GM12878 (cell line): ENCODE data around the gene SLC18A3. TPM values are rescaled to one million over a fixed set of nuclear protein-coding genes. Genes with fewer than 3 reads are reported as not detected.

Experiments used
- ATAC-seq: fragments of 200-7000 bp; cut with Tn5 transposase; 3 replicates; pipeline ENCODE4 v1.9.1; 2020; ENCODE audit warnings: mild to moderate bottlenecking, moderate library complexity
- BruUV-seq: library from RNA; stranded (reverse); fragments of 400-500 nt; replicated peaks from 2 replicates; lab custom pipeline; 2021; lab: Mats Ljungman, UMichigan
- CTCF ChIA-PET: fragments of 300-600 bp; sonication (Branson Sonifier 250); formaldehyde crosslinking; extraction: SDS; loops from one replicate; lab custom pipeline; 2021; ENCODE audit warnings: inconsistent platforms; lab: Yijun Ruan, JAX
- POLR2A ChIA-PET: fragments of 350-600 bp; formaldehyde crosslinking; extraction: SDS; loops from one replicate; lab custom pipeline; 2021; ENCODE audit warnings: inconsistent platforms; lab: Charles Lee
- RAD21 ChIA-PET: fragments of 300-600 bp; sonication (Branson Sonifier 250); formaldehyde crosslinking; loops from one replicate; lab custom pipeline; 2023; ENCODE audit warnings: antibody characterized with exemption; ENCODE audit not compliant: unreplicated experiment; lab: Charles Lee
- SMC1A ChIA-PET: fragments of 300-600 bp; sonication (Branson Sonifier 250); formaldehyde crosslinking; loops from one replicate; lab custom pipeline; 2023; ENCODE audit not compliant: unreplicated experiment, uncharacterized antibody; lab: Charles Lee
- DNase-seq: peaks from one replicate; pipeline ENCODE4 v3.0.0-alpha.2; 2011; ENCODE audit warnings: low read depth, low spot score
- FAIRE-seq: peaks from 3 replicates; lab custom pipeline; 2011; peaks lifted over from hg19 to GRCh38; lab: Jason Lieb, UNC
- H2AFZ ChIP-seq: 2 replicates; pipeline ENCODE4 v1.6.0; 2011; ENCODE audit warnings: low read depth, low read length, control low read depth; ENCODE audit not compliant: control insufficient read depth
- H3K27ac ChIP-seq: 2 replicates; pipeline ENCODE4 v1.5.1; 2011; ENCODE audit warnings: control low read depth; ENCODE audit not compliant: control insufficient read depth, insufficient read depth
- H3K27me3 ChIP-seq, 2 experiments: replicated peaks in 1 of 2; 2 replicates each; pipeline versions ENCODE4 v1.6.0 to v1.6.1; 2011; ENCODE audit warnings: low read length in 1 of 2; ENCODE audit not compliant: control insufficient read depth in 2 of 2, insufficient read depth in 2 of 2
- H3K36me3 ChIP-seq, 2 experiments: 2 replicates each; pipeline ENCODE4 v1.5.1; 2011; ENCODE audit warnings: low read length in 1 of 2; ENCODE audit not compliant: control insufficient read depth in 2 of 2, insufficient read depth in 2 of 2
- H3K4me1 ChIP-seq: 2 replicates; pipeline ENCODE4 v1.6.1; 2011; ENCODE audit warnings: mild to moderate bottlenecking, low read length, moderate library complexity, mixed read lengths; ENCODE audit not compliant: control insufficient read depth, insufficient read depth
- H3K4me2 ChIP-seq: 2 replicates; pipeline ENCODE4 v1.6.0; 2011; ENCODE audit warnings: control low read depth; ENCODE audit not compliant: control insufficient read depth, insufficient read depth
- H3K4me3 ChIP-seq: fragments of 200-600 bp; sonication (generic); 2 replicates; pipeline ENCODE4 v1.5.1; 2016
- H3K79me2 ChIP-seq: 2 replicates; pipeline ENCODE4 v1.6.0; 2011; ENCODE audit warnings: low read length; ENCODE audit not compliant: control insufficient read depth, insufficient read depth
- H3K9ac ChIP-seq: 2 replicates; pipeline ENCODE4 v1.8.0; 2011; ENCODE audit warnings: low read length, control low read depth, mixed read lengths; ENCODE audit not compliant: control insufficient read depth, insufficient read depth
- H3K9me3 ChIP-seq: replicated peaks from 3 replicates; pipeline ENCODE4 v1.5.1; 2011; ENCODE audit warnings: mild to moderate bottlenecking, low read length; ENCODE audit not compliant: control insufficient read depth, insufficient read depth
- H4K20me1 ChIP-seq: 2 replicates; pipeline ENCODE4 v1.6.0; 2011; ENCODE audit not compliant: control insufficient read depth, insufficient read depth
- CREB1 ChIP-seq: IDR thresholded peaks from 2 replicates; pipeline ENCODE4 v1.6.1; 2012; ENCODE audit warnings: low read depth, mild to moderate bottlenecking, inconsistent platforms
- EGR1 ChIP-seq, 2 experiments: IDR thresholded peaks; 1 replicate in 1 of 2; 2 replicates in 1 of 2; pipeline ENCODE4 v1.6.1; 2011 to 2012; ENCODE audit warnings: low read depth in 2 of 2, low read length in 2 of 2, borderline replicate concordance in 1 of 2, mild to moderate bottlenecking in 1 of 2, moderate library complexity in 1 of 2
- ELK1 ChIP-seq: IDR thresholded peaks from 2 replicates; pipeline ENCODE4 v1.6.1; 2012; ENCODE audit warnings: low read depth, low read length, improper control_type of control experiment
- HDAC6 ChIP-seq: fragments of 200-600 bp; sonication (generic); IDR thresholded peaks from one replicate; pipeline ENCODE4 v1.8.0; 2017; ENCODE audit warnings: antibody characterized with exemption; ENCODE audit not compliant: unreplicated experiment
- MLLT1 ChIP-seq: fragments of 450-650 bp; IDR thresholded peaks from 2 replicates; pipeline ENCODE4 v1.6.1; 2016; ENCODE audit warnings: mild to moderate bottlenecking
- RELB ChIP-seq: fragments of 450-650 bp; IDR thresholded peaks from 2 replicates; pipeline ENCODE4 v1.6.1; 2017; ENCODE audit warnings: low read depth, mild to moderate bottlenecking, moderate library complexity
- RUNX3 ChIP-seq: IDR thresholded peaks from 2 replicates; pipeline ENCODE4 v1.6.1; 2012; ENCODE audit warnings: low read length, inconsistent platforms
- SREBF2 ChIP-seq: IDR thresholded peaks from 2 replicates; pipeline ENCODE4 v1.6.1; 2012; ENCODE audit warnings: mild to moderate bottlenecking, low read length
- ZBTB40 ChIP-seq: fragments of 450-650 bp; IDR thresholded peaks from 2 replicates; pipeline ENCODE4 v1.6.1; 2016; ENCODE audit warnings: mild to moderate bottlenecking, moderate library complexity, borderline replicate concordance
- ZNF24 ChIP-seq: fragments of 450-650 bp; IDR thresholded peaks from 2 replicates; pipeline ENCODE4 v1.6.1; 2017; ENCODE audit warnings: antibody characterized with exemption, mild to moderate bottlenecking
- ZSCAN29 ChIP-seq: fragments of 450-650 bp; IDR thresholded peaks from 2 replicates; pipeline ENCODE4 v1.6.1; 2017; ENCODE audit warnings: mild to moderate bottlenecking, moderate library complexity
- WGBS: methylation state at CpG from one replicate; pipeline ENCODE4 v1.1.6; 2016; ENCODE audit warnings: low lambda C conversion rate; ENCODE audit not compliant: insufficient replicate concordance, insufficient coverage; ENCODE audit errors: missing lambda C conversion rate; 5-methylcytosine and 5-hydroxymethylcytosine counted together
- in situ Hi-C: fragments of 300-500 bp; cut with MboI; formaldehyde crosslinking; loops from 9 replicates; pipeline ENCODE4 v1.14.3; 2018; ENCODE audit warnings: mixed read lengths
- intact Hi-C: fragments of 100-400 bp; cut with micrococcal nuclease; formaldehyde crosslinking; loops from one replicate; pipeline ENCODE4 v1.14.2; 2022; ENCODE audit not compliant: unreplicated experiment
- polyA plus RNA-seq, 11 experiments: library from polyadenylated mRNA; depleted of rRNA in 4 of 11; unstranded in 6 of 11; stranded (reverse) in 5 of 11; fragments of >200 nt; fragmentation: Nextera tagmentation in 4 of 11; fragmentation: Illumina TruSeq in 1 of 11; extraction: Ambion mirVana in 4 of 11; extraction: Trizol in 1 of 11; gene quantifications; 1 replicate in 1 of 11; 2 replicates in 10 of 11; pipeline versions ENCODE4 v1.2.1 to v1.2.3, GENCODE V29; 2011 to 2016; ENCODE audit warnings: inconsistent platforms in 2 of 11, missing spikeins in 2 of 11, low read depth in 1 of 11
- total RNA-seq, 4 experiments: library from RNA; depleted of rRNA in 3 of 4; stranded (reverse); fragments of >200 nt in 3 of 4; fragmentation: Illumina TruSeq in 1 of 4; extraction: Trizol in 1 of 4; gene quantifications; 2 replicates each; pipeline versions ENCODE4 v1.2.1 to v1.2.3, GENCODE V29; 2013 to 2021

Gene SLC18A3
- total and polyA plus RNA-seq, 10 of the 15 experiments (the other 5 are each of a cell fraction or from before 2014, with no cell fraction given), result not detected

GRCh38 chr10:49633327-49634068 lies 23.4 kb downstream of the SLC18A3 start:
- ChIA-PET POLR2A (no interaction called here), RAD21 (no interaction called here), SMC1A (no interaction called here), CTCF (no interaction called here)
- Histone ChIP-seq H3K9ac (no peak overlapping the region), H3K79me2 (no peaks in the 10 kb centered on the region), H3K9me3 (no peaks in the 10 kb centered on the region), H3K27ac (no peak overlapping the region), H3K4me1 (no peaks in the 10 kb centered on the region), H3K4me2 (no peak overlapping the region), H3K4me3 (no peak overlapping the region), H2AFZ (no peak overlapping the region), H3K27me3 (peaks cover 0 to 2% of the 10 kb centered on the region in 2 experiments; a peak in 1 of 4 replicates), H3K36me3 (no peaks in the 10 kb centered on the region), H4K20me1 (no peaks in the 10 kb centered on the region)
- no peak for ATAC-seq
- DNase-seq, result no peak
- no peak for FAIRE-seq
- BruUV-seq, result no TSS peak
- in situ Hi-C loops (no loop called here), intact Hi-C loops (no loop called here)
- WGBS, result 20% methylated on average over 13 of the region's 13 CpGs
- no peak for TF ChIP-seq RUNX3
- TF ChIP-seq HDAC6, result no peak
- no peak for TF ChIP-seq SREBF2
- TF ChIP-seq ELK1, result no peak
- no peak for TF ChIP-seq CREB1
- no peak for TF ChIP-seq MLLT1
- no peak for TF ChIP-seq ZBTB40
- TF ChIP-seq ZNF24, result no peak
- no peak for TF ChIP-seq RELB
- no peak for TF ChIP-seq ZSCAN29
- no peak for TF ChIP-seq EGR1 (IDR thresholded peaks at IDR 0.05; ENCODE audit: borderline replicate concordance in 1 of 2, low read depth in 2 of 2, low read length in 2 of 2)
